GM19023 (cell line): Measurements from ENCODE around the gene CHPT1.
"Not testable (repeated sequence)": the region's sequence is repeated elsewhere in the genome, so short reads cannot be mapped to it uniquely, and the experiment has no call there.

Source experiments
- ATAC-seq: cut with Tn5 transposase; IDR thresholded peaks from one replicate; pipeline ENCODE4 v1.9.1; 2021; ENCODE audit warnings: mild to moderate bottlenecking, moderate library complexity; ENCODE audit not compliant: unreplicated experiment

Gene CHPT1

DNA sequence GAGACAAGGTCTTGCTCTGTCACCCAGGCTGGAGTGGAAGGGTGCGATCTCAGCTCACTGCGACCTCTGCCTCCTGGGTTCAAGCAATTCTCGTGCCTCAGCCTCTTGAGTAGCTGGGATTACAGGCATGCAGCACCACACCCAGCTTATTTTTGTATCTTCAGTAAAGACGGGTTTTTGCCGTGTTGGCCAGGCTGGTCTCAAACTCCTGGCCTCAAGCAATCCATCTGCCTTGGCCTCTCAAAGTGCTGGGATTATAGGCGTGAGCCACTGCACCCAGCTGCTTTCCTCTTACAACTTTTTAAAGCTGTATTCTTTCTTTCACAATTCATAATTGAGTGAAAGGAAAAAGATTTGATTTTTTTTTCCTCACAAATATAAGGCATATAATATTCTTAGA, 15.8 kb upstream of the CHPT1 start:
- not testable (repeated sequence) for ATAC-seq

DNA sequence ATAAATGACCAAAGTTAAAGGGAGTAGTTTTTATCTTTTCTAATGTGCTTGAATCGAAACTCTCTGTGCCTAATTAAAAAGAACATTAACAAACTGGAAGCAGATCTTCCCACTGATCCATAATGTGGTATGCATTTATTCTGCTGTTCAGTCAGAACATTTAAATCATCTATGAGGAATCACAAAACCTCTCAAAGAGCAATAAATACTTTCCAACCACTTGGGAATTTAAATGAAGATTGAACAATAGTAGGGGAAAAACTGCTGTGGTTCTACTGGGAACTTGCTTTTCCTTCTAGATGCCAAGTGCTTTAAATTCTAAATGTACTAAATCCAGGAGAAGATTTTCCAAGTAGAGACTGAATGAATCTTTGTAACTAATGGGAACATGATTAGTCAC, 12.3 kb upstream of the CHPT1 start:
- no peak for ATAC-seq

DNA sequence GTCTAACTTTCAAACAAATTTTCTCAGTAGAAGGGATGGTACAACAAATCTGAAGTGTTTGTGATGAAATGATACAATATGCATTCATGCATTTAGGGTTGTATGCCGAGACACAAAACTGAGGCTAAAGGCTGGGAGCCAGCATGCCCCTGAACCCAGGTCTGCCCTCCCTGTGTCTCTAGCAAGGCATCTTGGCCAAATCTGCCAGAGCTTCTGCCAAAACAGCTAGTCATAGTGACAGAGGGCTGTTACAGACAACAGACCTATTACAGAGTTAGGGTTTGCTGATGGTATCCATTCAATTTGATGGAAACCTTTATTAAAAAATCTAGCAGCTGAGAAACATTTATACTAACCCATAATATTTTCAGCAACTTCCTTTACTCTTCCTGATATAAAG, 11.3 kb upstream of the CHPT1 start:
- ATAC-seq: no peak

DNA sequence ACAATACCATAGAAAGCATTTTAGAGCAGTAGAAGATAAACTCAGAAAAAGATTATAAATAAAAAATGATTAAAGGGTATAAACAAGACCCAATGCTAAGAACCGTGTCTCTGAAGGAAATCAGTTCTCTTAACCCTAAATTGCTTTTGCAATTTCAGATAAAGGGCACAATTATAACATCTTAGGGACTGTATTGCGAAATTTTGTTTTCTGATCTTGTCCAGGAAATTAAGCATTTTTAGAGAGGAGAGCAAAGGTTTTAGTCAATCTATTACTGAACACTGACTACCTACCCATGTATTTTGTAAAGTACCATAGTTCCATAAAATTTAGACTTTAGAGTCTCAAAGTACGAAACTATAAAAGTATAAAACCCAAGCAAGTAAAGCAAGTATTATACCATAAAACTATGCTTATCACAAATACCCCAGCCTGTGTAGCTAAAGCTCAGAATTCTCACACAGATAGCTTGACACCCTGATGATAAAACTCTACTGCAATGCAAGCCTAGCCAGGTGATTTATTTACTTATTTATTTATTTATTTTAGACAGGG, 6.8 kb upstream of the CHPT1 start:
- no peak for ATAC-seq

DNA sequence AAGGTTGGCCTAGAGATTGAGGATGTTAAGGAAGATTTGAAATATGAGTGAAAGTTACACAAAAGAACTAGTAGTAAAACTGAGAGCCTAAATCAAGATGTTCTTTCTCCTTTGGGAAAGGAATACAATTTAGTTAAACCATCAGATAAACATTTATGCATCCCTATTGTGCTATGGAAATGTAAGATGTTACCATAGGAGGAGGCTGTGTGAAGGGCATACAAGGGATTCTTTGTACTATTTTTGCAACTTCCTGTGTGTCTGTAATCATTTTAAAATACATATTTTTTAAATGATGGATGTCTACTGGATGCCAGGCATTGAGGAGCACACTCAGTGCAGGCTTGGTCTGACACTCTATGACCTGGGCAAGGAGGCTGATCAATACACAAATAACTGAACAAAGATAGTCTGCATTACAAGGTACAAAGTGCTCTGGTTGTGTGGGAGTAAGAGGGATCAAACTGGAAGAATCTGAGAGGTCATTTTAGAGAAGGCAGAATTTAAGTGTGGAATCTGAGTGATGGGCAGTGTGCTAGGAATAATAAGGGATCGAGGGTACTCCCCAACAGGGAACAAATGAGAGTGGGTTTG, 5.8 kb upstream of the CHPT1 start:
- ATAC-seq: no peak

DNA sequence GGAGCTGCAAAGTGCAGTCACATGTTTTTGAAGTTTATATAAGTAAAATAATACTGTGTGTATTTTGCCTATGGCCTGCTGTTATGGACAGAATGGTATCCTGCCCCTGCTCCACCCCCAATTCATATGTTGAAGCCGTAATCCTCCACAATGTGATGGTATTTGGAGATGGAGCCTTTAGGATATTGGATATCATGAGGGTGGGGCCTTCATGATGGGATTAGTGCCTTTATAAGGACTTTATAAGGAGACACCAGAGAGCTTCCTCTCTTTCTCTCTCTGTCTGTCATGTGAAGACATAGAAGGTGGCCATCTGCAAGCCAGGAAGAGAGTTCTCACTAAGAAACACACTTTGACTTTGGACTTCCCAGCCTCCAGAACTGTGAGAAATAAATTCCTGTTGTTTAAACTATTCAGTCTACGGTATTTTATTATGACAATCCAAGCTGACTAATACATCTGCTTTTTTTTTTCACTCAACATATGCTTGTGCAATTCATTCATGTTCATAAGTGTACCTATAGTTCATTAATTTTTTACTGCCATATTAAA, 3.1 kb upstream of the CHPT1 start:
- ATAC-seq: no peak

DNA sequence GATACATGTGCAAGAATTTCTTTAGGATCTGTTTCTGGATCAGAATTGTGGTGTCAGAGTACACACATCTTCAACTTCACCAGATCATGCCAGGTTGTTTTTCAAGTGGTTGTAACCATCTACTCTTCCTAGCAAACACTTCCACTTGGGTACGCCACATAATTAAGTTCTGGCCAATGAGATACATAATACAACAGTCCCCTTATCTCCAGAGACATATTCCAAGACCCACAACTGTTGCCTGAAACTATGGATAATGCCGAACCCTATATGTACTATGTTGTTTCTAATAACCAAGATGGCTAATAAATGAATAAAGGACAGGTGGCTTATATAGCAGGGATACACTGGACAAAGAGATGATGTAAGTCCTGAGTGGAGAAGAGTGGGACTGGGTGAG, 2.5 kb upstream of the CHPT1 start:
- no peak for ATAC-seq

DNA sequence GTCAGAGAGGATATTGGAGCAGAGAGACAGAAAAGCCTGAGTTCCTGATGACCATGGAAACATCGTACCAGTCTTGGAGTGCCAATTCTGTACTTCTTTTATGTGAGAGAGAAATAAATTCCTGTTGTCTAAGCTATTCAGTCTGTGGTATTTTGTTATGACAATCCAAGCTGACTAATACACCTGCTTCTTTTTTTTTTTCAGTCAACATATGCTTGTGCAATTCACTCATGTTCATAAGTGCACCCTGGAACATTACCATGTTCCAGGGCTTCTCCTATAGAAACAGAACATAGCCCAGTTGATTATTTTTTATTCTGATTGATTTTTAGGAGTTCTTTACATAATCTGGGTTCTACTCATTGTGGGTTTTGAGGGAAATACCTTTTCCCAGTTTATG, 1.7 kb upstream of the CHPT1 start:
- ATAC-seq: no peak

DNA sequence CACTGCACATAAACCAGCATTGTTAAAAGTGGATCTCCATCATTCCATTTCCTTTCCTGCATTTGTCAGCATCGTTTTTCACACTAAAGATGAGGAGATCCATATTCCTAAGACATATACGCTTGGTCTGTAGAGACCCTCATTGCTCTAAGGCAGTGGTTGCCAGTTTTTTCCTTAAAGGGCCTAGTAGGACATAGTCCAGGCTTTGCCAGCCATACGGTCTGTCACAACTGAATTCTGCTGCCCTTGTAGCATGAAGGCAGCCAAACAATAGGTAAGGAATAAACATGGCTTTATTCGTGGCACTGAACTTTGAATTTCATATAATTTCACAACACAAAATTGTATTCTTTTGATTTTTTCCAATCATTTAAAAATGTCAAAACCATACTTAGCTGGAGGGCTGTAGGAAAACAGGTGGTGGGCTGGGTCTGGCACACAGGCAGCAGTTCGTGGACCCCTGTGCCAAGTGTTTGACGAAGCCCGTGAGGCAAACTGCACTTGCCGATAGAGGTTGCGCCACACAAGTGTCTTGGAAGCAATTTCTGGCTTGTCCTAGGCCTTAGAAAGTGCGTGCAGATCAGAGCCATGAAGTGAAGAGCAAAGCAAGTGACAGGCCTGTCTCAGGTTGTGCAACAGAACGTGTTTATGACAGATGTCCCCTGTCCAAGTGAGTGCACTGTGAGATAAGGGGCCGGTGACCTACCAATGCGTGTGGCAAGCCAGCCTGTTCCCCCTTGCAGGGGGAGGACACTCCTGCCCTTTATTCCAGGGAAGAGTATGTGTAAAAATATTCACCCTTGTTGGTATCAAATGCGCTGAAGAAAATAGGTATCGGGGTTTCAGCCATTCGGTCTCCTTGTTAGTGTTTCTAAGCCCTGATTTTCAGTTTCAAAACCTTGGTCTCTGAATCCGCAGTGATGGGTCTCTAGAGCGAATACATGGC, 916 bp upstream of the CHPT1 start:
- peak; percentile 34 for ATAC-seq

DNA sequence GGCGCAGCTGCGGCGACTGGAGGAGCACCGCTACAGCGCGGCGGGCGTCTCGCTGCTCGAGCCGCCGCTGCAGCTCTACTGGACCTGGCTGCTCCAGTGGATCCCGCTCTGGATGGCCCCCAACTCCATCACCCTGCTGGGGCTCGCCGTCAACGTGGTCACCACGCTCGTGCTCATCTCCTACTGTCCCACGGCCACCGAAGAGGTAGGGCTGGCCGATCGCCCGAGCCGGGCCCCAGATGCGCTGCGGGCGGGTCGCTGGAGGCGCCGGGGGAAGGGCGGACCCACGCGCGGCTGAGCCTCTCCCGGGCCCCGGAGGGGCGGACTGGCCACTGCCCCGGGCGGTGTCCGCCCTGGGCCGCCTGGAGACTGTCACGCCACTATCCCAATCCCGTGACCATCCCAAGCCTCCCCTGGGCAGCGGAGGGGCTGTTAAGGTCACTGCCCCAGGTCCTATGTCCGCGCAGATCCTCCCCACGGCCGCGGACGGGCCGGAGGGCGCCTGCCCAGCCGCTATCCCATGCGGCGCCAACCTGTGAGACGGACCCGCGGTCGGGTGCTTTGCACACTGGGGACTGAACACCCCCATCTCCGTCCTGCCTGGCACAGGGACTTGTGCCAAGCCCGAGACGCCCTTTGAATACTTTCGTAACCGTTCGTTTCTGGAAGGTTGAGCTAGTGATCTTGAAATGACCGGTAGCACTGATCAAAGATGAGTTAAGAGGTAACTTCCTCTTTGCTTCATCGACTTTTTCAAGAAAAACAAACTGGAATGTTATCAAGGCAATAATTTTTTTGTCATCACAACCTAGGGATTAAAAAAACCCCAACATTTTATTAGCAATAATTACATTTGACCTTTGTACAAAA, 725 bp downstream of the CHPT1 start:
- peak; percentile 40 for ATAC-seq

DNA sequence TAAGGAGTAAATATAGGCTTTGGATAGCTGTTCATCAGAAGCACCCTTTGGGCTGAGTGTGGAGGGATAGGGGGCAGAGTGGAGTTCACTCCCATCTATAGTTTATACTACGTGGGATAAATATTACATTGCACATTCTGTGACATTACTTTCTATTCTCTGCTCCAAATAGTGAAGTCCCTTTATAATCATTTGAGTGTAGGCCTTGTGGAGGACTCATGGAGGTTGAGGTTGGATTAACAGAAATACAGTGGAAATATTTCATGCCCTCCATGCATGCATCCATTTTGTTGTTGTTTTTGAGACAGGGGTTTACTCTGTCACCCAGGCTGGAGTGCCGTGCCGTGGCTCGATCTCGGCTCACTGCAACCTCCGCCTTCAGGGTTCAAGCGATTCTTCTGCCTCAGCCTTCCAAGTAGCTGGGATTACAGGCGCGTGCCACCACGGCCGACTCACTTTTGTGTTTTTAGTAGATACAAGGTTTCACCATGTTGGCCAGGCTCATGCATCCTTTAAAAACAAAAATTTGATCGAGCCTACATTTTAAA, 1.4 kb downstream of the CHPT1 start:
- ATAC-seq: no peak

DNA sequence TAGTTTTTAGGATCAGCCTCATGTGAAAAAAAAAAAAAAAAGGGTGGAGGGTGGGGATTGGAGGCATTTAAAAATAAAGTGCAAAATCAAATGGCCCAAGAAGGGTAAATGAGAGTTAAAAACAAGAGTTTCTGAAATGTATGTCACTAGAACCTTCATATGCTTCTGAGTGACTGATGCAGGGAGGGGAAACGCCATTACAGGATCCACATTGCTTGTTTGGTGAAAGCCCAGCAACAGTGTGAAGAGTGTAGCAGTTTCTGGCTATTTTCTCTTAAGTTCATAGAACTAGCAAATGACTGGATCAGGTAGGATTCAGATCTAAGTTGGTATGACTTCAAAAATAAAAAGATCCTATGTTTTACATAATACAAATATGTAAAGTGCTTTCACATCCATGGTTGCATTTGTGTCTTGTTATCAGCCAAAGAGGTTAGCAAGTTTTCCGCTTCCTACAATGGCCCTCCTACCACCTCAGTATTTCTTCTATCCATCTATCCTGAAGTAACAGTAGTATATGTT, 2.9 kb downstream of the CHPT1 start:
- ATAC-seq: no peak

DNA sequence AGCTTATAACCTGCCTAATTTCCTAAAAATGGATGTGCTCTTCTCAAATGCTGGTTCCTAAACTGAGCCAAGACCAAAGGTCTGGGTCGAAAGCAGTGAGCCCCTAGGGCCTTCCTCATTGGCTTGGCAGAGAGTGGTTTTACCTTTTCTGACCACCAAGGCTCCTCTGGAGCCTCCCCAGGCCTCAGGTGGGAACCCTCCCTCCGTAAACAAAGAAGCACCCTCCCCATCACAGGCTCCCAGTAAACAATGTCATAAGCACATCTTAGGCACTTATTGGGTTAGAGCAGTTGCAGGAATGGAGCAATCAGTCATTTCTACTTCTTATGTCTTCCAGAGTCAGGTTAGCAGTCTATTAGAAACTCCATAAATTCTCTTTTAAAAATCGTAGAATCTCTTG, 6.0 kb downstream of the CHPT1 start:
- no peak for ATAC-seq

DNA sequence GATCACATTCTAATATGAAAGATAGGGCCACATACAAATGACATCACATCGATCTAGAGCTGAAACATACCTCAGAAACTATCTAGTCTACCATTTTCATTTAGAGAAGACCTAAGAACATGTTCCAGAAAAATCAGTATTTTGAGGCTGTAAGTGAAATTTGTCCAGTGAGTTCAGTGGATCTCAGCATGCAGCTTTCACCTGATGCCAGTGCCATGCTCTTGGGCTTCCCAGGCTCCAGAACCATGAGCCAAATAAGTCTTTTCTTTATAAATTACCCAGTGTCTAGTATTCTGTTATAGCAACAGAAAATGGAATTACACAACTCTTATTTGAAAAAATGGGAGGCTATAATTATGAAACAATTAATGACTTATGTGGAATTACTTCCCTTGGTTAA, 9.0 kb downstream of the CHPT1 start:
- no peak for ATAC-seq

DNA sequence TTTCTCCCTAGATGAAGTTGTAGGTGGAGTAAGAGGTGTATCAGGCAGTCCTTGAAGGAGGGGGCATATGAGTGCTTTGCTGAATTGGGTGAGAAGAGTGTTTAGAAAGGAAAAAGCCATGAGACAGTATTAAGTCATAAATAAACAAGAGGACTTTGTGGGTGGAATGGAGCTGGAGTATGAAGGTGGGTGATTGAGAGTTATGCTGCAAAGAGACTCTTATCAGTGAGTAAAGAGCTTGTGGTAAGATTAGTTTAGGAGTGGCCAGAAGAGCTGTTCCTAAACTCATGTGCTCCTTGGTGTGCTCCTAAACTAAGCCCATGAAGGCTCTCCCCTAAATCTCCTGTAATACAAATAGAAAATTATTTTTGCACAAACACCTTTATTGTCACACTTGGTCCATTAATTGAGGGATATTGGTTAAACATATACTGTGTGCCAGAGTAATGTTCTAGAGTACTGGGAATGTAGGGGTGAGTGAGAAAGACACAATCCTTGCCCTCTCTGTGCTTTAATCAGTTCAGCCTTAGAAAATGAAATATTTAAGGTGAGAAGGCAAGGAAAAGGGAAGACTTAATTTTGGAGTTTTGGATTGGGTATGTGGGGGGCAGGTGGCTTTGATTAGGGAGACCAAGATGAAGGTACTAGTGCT, 9.8 kb downstream of the CHPT1 start:
- no peak for ATAC-seq

DNA sequence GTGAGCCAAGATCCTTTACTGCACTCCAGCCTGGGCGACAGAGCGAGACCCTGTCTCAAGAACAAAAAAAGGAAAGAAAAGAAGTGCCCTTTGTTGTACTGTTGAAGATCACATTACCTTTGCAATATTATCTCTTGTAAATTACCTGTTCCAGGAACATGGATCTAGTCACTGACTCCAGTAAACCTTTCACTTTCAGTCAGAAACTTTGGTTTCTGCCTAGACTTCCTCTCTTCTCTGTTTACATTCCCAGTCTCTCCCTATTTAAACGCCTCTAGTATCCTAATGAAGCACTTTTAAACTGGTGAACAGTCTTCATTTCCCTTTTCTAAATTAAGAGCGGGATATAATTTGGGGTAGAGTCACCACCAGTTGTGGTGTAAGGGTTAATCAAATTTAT, 12.8 kb downstream of the CHPT1 start:
- no peak for ATAC-seq

DNA sequence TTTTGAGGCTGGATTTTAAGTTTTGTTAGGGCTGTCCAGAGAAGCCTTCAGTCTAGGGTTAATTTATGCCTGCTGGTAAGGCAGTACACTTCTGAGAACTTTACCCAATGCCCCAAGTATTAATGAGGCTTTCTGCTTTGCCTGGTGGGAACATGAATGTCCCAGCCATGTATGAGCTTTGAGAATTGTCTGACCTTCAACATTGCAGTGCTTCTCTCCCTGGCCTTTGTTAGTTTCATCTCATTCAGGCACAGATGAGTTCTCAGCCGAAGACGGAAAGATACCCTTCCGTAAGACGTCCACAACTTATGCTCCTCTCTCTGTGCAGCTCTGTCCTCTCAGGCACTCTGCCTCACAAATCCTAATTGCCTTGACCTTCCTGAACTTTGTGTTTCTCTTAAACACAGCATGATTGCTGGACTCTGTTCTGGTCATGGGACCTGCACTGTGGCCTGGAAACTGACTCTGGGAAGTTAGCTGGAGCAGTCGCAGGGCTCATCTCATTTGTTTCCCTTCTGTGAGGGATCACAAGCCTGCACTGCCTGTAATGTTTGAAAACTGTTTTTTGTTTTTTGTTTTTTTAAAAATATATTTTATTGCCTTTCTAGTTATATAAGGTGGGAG, 15.7 kb downstream of the CHPT1 start:
- no peak for ATAC-seq

DNA sequence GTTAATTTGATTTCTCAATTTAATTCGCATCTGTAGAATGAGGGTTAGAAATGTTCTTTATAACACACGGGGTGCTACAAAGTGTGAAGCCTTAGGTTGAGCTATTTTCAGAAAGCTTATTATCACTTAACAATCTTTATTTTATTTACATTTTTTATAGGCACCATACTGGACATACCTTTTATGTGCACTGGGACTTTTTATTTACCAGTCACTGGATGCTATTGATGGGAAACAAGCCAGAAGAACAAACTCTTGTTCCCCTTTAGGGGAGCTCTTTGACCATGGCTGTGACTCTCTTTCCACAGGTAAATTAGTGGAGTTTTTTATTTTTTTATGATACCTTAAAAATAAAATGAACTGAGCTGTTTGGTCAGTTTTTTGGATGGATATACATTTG, 16.5 kb downstream of the CHPT1 start:
- ATAC-seq: no peak

DNA sequence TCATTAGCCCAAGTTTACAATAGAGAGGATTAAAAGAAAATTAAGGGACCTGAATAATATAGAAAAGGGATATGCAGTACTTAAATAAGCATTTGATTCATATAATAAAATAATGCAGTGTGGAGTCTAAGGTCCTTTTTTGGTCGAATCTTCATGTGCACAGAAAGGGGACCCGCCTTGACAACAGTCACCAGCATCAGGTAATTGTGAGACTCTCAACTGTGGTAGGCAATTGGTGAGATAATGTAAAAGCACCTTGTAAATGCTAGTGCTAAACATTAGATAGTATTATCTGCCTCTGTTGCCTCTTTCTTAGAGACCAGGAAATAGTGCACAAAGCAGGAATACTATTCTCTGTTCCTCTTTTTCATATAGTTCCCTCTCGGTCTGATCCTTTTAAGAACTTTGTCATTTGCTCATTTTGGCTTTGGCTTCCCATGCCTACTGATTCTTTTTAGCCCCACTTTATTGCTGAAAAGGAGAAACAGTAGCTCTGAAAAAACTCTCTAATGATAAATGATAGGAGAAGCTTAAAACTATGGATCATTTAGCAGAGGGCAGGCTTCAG, 17.5 kb downstream of the CHPT1 start:
- ATAC-seq: no peak
